ENCODE results near the gene POU1F1. TPM values are rescaled to one million over a fixed set of nuclear protein-coding genes. Genes with fewer than 3 reads are reported as not detected.

The POU1F1 gene
- total RNA-seq, 1 experiment from 2014 or later = not detected

DNA sequence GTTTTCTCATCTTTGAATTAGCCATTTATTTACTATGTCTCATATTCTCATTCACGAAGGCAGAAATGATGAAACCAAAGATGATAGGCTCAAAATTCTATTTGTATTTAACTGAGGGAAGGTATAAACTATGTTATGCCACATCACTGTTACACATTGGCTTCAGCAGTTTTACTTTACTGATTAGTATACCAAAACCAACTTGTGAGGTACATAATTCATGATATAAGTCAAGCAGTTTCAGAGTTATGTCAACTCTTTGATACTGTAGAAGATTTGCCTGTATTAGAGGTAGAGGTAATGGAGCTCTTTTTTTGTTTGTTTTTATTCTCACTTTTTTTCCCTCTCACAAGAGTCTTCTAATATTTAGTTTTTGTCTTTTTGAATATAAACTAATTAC lies 26.4 kb downstream of the POU1F1 start (continued):
- TF ChIP-seq, protein P1, sequence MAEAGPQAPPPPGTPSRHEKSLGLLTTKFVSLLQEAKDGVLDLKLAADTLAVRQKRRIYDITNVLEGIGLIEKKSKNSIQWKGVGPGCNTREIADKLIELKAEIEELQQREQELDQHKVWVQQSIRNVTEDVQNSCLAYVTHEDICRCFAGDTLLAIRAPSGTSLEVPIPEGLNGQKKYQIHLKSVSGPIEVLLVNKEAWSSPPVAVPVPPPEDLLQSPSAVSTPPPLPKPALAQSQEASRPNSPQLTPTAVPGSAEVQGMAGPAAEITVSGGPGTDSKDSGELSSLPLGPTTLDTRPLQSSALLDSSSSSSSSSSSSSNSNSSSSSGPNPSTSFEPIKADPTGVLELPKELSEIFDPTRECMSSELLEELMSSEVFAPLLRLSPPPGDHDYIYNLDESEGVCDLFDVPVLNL (CRISPR knock-in tag; IDR thresholded peaks at IDR 0.05; ENCODE audit: borderline replicate concordance, low read depth) = no peak
- TF ChIP-seq ZNF138 (CRISPR knock-in tag; conservative IDR thresholded peaks at IDR 0.05) (no peak), SP1 (CRISPR knock-in tag; conservative IDR thresholded peaks at IDR 0.05) (no peak), CBFB (CRISPR knock-in tag; IDR thresholded peaks at IDR 0.05; ENCODE audit: low read depth) (no peak), ZNF232 (CRISPR knock-in tag; IDR thresholded peaks at IDR 0.05) (no peak), NFYB (CRISPR knock-in tag; conservative IDR thresholded peaks at IDR 0.05; ENCODE audit: low read depth) (no peak), ZNF263 (CRISPR knock-in tag; IDR thresholded peaks at IDR 0.05; ENCODE audit: low read depth) (no peak), SMAD3 (CRISPR knock-in tag; IDR thresholded peaks at IDR 0.05; ENCODE audit: borderline replicate concordance) (no peak), KAT7 (CRISPR knock-in tag; IDR thresholded peaks at IDR 0.05; ENCODE audit: borderline replicate concordance) (no peak), ETV6 (CRISPR knock-in tag; IDR thresholded peaks at IDR 0.05) (no peak), ZNF671 (CRISPR knock-in tag; IDR thresholded peaks at IDR 0.05) (no peak)
- TF ChIP-seq, protein P2, sequence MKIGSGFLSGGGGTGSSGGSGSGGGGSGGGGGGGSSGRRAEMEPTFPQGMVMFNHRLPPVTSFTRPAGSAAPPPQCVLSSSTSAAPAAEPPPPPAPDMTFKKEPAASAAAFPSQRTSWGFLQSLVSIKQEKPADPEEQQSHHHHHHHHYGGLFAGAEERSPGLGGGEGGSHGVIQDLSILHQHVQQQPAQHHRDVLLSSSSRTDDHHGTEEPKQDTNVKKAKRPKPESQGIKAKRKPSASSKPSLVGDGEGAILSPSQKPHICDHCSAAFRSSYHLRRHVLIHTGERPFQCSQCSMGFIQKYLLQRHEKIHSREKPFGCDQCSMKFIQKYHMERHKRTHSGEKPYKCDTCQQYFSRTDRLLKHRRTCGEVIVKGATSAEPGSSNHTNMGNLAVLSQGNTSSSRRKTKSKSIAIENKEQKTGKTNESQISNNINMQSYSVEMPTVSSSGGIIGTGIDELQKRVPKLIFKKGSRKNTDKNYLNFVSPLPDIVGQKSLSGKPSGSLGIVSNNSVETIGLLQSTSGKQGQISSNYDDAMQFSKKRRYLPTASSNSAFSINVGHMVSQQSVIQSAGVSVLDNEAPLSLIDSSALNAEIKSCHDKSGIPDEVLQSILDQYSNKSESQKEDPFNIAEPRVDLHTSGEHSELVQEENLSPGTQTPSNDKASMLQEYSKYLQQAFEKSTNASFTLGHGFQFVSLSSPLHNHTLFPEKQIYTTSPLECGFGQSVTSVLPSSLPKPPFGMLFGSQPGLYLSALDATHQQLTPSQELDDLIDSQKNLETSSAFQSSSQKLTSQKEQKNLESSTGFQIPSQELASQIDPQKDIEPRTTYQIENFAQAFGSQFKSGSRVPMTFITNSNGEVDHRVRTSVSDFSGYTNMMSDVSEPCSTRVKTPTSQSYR (CRISPR knock-in tag; IDR thresholded peaks at IDR 0.05) = no peak
- TF ChIP-seq, protein P3, sequence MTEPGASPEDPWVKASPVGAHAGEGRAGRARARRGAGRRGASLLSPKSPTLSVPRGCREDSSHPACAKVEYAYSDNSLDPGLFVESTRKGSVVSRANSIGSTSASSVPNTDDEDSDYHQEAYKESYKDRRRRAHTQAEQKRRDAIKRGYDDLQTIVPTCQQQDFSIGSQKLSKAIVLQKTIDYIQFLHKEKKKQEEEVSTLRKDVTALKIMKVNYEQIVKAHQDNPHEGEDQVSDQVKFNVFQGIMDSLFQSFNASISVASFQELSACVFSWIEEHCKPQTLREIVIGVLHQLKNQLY (CRISPR knock-in tag; IDR thresholded peaks at IDR 0.05) = no peak

DNA sequence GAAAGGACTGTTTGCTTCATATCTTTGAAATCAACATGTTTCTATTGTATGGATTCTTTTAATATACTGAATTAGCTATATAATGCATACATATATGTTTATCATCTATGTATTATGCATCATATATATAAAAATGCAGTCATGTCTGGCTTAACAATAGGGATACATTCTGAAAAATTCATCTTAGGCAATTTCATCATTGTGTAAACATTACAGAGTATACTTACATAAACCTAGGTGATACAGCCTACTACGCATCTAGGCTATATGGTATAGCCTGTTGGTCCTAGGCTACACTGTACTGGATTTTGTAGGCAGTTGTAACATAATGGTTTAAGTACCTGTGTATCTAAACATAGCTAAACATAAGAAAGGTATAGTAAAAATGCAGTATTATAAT lies 27.6 kb downstream of the POU1F1 start:
- H3K4me1 Mint-ChIP-seq = no peaks in the 10 kb centered on the region
- H3K27me3 Mint-ChIP-seq (ENCODE audit: low read depth) = no peaks in the 10 kb centered on the region
- H3K9me3 Mint-ChIP-seq = no peaks in the 10 kb centered on the region
- H3K4me3 Mint-ChIP-seq = no peak overlapping the region
- ChIA-PET POLR2A (no interaction called here), CTCF (interaction anchor here (1.3 kb wide), 1 partner anchor 11 kb away, joined by 6 read pairs; no protein-coding TSS in a partner anchor)
- ATAC-seq (no peak), DNase-seq (ENCODE audit: low spot score) (no peak)
- H3K27ac Mint-ChIP-seq = no peak overlapping the region
- peaks cover 28% of the 10 kb centered on the region for H3K36me3 Mint-ChIP-seq
- TF ChIP-seq, protein P4, sequence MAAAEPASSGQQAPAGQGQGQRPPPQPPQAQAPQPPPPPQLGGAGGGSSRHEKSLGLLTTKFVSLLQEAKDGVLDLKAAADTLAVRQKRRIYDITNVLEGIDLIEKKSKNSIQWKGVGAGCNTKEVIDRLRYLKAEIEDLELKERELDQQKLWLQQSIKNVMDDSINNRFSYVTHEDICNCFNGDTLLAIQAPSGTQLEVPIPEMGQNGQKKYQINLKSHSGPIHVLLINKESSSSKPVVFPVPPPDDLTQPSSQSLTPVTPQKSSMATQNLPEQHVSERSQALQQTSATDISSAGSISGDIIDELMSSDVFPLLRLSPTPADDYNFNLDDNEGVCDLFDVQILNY (CRISPR knock-in tag; IDR thresholded peaks at IDR 0.05) = no peak
- no peak for TF ChIP-seq CREM (CRISPR knock-in tag; IDR thresholded peaks at IDR 0.05)
- TF ChIP-seq FOXJ3 (CRISPR knock-in tag; IDR thresholded peaks at IDR 0.05; ENCODE audit: borderline replicate concordance) = no peak
- no peak for TF ChIP-seq SOX15 (CRISPR knock-in tag; IDR thresholded peaks at IDR 0.05)
- TF ChIP-seq, protein P5, sequence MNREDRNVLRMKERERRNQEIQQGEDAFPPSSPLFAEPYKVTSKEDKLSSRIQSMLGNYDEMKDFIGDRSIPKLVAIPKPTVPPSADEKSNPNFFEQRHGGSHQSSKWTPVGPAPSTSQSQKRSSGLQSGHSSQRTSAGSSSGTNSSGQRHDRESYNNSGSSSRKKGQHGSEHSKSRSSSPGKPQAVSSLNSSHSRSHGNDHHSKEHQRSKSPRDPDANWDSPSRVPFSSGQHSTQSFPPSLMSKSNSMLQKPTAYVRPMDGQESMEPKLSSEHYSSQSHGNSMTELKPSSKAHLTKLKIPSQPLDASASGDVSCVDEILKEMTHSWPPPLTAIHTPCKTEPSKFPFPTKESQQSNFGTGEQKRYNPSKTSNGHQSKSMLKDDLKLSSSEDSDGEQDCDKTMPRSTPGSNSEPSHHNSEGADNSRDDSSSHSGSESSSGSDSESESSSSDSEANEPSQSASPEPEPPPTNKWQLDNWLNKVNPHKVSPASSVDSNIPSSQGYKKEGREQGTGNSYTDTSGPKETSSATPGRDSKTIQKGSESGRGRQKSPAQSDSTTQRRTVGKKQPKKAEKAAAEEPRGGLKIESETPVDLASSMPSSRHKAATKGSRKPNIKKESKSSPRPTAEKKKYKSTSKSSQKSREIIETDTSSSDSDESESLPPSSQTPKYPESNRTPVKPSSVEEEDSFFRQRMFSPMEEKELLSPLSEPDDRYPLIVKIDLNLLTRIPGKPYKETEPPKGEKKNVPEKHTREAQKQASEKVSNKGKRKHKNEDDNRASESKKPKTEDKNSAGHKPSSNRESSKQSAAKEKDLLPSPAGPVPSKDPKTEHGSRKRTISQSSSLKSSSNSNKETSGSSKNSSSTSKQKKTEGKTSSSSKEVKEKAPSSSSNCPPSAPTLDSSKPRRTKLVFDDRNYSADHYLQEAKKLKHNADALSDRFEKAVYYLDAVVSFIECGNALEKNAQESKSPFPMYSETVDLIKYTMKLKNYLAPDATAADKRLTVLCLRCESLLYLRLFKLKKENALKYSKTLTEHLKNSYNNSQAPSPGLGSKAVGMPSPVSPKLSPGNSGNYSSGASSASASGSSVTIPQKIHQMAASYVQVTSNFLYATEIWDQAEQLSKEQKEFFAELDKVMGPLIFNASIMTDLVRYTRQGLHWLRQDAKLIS (CRISPR knock-in tag; IDR thresholded peaks at IDR 0.05; ENCODE audit: borderline replicate concordance) = no peak
- TF ChIP-seq SP1 (CRISPR knock-in tag; conservative IDR thresholded peaks at IDR 0.05) = no peak
- TF ChIP-seq ZNF219 (CRISPR knock-in tag; IDR thresholded peaks at IDR 0.05; ENCODE audit: borderline replicate concordance) = no peak
- no peak for TF ChIP-seq FOXP1 (CRISPR knock-in tag; IDR thresholded peaks at IDR 0.05; ENCODE audit: borderline replicate concordance)
- TF ChIP-seq CBFB (CRISPR knock-in tag; IDR thresholded peaks at IDR 0.05; ENCODE audit: low read depth) = no peak
- TF ChIP-seq, protein P6, sequence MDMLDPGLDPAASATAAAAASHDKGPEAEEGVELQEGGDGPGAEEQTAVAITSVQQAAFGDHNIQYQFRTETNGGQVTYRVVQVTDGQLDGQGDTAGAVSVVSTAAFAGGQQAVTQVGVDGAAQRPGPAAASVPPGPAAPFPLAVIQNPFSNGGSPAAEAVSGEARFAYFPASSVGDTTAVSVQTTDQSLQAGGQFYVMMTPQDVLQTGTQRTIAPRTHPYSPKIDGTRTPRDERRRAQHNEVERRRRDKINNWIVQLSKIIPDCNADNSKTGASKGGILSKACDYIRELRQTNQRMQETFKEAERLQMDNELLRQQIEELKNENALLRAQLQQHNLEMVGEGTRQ (CRISPR knock-in tag; IDR thresholded peaks at IDR 0.05) = no peak
- TF ChIP-seq ZNF416 (CRISPR knock-in tag; IDR thresholded peaks at IDR 0.05) = no peak
- TF ChIP-seq, protein P7, sequence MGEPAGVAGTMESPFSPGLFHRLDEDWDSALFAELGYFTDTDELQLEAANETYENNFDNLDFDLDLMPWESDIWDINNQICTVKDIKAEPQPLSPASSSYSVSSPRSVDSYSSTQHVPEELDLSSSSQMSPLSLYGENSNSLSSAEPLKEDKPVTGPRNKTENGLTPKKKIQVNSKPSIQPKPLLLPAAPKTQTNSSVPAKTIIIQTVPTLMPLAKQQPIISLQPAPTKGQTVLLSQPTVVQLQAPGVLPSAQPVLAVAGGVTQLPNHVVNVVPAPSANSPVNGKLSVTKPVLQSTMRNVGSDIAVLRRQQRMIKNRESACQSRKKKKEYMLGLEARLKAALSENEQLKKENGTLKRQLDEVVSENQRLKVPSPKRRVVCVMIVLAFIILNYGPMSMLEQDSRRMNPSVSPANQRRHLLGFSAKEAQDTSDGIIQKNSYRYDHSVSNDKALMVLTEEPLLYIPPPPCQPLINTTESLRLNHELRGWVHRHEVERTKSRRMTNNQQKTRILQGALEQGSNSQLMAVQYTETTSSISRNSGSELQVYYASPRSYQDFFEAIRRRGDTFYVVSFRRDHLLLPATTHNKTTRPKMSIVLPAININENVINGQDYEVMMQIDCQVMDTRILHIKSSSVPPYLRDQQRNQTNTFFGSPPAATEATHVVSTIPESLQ (CRISPR knock-in tag; IDR thresholded peaks at IDR 0.05) = no peak

Measured in WTC11 (cell line).